Right lobe of liver (tissue), 4 donors: ENCODE results near the gene ABHD2.

Experiments
- CTCF ChIP-seq, 4 donors: fragments of 200-600 bp in 3 of 4; fragments of 450-650 bp in 1 of 4; IDR thresholded peaks; one replicate each; pipeline versions ENCODE4 v1.5.1 to v1.8.0; 2016 to 2022; ENCODE audit warnings: antibody characterized with exemption in 4 of 4, mild to moderate bottlenecking in 2 of 4
- POLR2A ChIP-seq: fragments of 450-650 bp; IDR thresholded peaks from one replicate; pipeline ENCODE4 v1.6.1; 2017; ENCODE audit warnings: antibody characterized with exemption, mild to moderate bottlenecking
- donor health status: DM: no; HTN: no; CAD: no.
- donor health status: DM: no; HTN: no; CAD: no.
- donor health status: DM: no; HTN: yes; CAD: no.

- TF ChIP-seq CTCF (IDR thresholded peaks at IDR 0.05): no peak
- no peak for TF ChIP-seq POLR2A
These were observed 133.3 kb downstream of the ABHD2 start, which contains the start of gene RLBP1 for GRCh38 chr15:89221543-89221942.
